ENCODE results near the gene ZNF511.
A peak's percentile ranks its signal among the peaks of the same experiment; 100 is the strongest.

Gene ZNF511

GRCh38 chr10:133293810-133294119, 14.9 kb upstream of the ZNF511 start:
- DNase-seq, result no peak

DNA sequence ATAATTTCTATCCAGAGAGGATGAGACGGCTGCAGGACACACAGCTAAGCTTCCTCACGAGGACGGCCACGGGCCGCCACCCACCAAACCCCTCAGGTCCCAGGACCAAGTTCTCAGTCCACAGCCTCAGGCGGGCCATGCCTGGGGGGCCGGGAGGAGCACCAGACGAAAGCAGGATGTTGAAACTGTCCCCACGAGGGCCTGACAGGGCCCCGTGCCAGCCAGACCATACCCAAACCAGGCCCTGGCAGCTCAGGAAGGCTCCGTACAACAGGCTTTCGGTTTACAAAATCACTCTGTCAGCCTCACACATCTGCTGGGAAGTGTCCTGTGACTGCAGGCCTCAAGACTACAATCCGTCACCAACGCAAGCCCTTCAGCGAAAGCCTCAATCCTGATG, 14.5 kb upstream of the ZNF511 start:
- DNase-seq, result no peak

- DNase-seq, result no peak
Measured at GRCh38 chr10:133295426-133296320, 13.0 kb upstream of the ZNF511 start.

DNA sequence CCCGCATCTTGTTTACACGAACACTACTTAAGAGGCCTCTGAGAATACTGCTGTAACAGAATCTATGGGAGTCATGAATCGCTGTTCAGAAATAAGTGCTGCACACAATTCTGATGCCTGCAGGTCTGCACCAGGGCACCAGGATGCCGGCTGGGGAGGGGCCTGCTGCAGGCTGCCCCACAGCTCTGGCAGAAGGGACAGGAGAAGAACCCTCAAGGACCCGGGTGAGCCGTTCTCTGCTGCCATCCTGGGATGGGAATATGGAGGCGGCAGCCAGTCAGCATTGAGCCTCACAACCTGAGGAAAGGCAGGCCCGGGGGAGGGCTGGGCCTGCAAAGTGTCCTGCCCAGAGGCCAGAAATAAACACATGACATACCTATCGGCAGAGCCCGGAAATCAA, 11.2 kb upstream of the ZNF511 start:
- DNase-seq, result no peak

- no peak for DNase-seq
Measured at GRCh38 chr10:133298466-133298865, 10.2 kb upstream of the ZNF511 start.

DNA sequence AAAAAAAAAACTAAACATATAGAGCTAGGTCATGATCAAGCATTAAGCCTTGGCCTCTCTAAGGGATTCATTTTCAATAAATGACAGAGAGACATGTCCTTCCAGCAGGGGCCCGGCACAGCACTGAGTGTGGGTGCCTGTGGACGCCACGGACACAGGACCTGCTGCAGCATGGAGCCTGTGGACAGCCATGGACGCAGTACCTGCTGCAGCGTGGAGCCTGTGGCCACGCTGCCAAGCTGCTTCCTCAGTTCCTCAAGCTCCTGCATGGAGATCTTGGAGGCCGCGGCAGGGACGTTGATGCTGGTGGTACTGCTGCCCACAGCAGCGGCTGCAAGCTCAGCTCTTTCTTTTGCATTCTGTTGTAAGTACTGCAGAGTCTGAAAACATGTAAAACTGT, 9.5 kb upstream of the ZNF511 start:
- DNase-seq, result no peak

- no peak for DNase-seq
Measured at GRCh38 chr10:133299738-133300137, 9.0 kb upstream of the ZNF511 start.

- DNase-seq, result no peak
Measured at GRCh38 chr10:133302230-133302629, 6.5 kb upstream of the ZNF511 start.

- no peak for DNase-seq
Measured at GRCh38 chr10:133303206-133303605, 5.5 kb upstream of the ZNF511 start.

- DNase-seq, result no peak
Measured at GRCh38 chr10:133306097-133306476, 2.6 kb upstream of the ZNF511 start.

- no peak for DNase-seq
Measured at GRCh38 chr10:133306941-133307379, 1.8 kb upstream of the ZNF511 start.

DNA sequence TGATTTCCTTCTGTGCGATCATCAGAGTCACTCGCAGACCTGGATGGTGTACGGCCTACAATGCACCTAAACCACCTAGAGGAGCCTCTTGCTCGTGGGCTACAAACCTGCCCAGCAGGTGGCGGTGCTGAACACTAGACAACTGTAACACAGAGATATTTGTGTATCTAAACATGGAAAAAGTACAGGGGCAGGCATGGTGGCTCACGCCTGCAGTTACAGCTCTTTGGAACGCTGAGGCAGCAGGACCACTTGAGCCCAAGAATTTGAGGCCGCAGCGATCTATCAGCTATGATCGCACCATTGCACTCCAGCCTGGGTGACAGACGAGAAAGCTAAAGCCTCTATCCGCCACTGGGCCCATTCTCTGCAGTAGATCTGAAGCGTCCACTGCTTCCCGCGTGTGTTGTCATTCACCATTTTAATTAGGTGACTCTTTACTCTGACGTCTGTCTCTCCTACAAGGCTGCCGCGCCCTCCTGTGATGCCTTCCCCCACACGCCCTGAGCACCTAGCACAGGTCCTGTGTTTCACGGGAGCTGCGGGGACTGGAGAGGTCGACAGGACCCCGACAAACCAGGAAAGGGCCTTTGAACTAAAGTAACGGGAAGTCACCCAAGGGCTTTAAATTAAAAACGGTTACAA, 816 bp upstream of the ZNF511 start:
- peak; percentile 92 for DNase-seq

DNA sequence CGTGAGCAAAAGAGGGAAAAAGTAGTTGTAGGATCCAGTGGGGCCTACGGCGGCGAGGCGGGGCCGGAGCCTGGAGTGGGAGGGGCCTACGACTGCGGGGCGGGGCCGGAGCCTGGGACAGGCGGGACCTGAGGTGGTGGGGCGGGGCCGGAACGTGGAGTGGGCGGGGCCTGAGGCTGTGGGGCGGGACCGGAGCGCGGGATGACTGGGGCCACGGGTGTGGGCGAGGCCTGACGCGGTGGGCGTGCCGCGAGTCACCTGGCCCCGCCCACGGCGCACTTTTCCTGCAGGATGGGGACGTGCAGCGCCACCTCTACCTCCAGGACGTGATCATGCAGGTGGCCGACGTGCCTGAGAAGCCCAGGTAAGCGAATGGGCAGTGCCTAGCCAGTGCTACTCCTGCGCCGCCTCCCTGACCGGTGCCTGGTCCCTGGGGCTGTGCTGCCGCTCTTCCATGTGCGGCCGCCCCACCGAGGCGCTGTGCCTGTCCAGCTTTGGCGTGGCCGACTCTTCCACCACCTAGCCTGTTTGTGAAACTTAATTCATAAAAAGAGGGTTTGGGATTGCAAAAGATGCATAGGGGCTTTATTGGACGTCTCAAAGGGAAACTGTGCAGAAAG, 496 bp downstream of the ZNF511 start:
- DNase-seq, result peak; percentile 93

DNA sequence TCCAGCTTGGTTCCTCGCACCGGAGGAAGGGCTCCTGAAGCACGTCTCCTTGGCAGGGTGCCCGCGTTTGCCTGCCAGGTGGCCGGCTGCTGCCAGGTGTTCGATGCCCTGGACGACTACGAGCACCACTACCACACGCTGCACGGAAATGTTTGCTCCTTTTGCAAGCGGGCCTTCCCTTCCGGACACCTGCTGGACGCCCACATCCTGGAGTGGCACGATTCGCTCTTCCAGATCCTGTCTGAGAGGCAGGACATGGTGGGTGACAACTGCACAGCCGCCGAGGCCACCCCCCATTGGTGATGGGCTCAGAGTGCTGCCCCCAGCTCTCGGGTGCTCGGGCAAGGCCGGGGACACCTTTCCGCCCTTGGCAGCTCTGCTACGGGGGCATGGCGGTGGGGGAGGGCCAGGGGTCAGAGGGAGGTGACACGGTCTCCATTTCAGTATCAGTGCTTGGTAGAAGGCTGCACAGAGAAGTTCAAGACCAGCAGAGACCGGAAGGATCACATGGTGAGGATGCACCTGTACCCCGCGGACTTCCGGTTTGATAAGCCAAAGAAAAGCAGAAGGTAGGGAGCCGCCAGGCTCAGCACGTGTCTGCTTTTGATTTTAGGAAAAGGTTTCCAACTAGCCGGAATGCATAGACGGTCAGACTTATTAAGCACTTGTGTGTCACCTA, 1.1 kb downstream of the ZNF511 start:
- DNase-seq, result no peak

DNA sequence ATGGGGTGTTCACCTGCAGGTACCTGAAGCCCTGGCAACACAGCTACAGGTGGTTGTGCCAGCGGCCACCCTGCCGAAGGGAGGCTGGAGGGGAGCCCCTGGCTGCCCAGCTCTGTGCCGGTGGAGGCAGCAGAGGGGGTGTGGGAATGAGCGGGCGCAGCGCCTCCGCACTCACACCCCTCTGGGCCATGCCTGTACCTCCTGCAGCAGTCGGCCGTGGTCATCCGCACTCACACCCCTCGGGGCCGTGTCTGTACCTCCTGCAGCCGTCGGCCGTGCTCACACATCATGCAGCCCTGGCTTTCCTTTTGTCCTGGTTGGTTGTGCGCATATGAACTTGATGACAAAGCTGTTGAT, 1.7 kb downstream of the ZNF511 start:
- DNase-seq, result no peak

- DNase-seq, result no peak
Measured at GRCh38 chr10:133310789-133311188, 2.1 kb downstream of the ZNF511 start.

DNA sequence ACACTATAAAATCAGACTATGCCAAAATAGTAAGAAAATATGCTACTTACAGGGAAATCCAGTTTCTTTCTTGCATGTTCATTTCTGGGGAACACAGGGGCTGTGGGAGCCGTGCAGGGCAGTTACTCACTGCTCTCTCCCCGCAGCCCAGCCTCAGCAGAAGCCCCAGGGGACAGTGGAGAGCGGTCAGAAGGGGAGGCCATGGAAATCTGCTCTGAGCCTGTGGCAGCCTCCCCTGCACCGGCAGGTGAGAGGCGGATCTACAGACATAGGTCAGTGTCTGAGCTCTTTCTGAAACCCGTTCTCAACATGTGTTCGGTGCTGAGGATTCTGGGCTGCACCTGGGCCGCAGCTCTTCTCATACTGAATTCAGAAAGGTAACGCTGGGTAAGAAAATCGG, 2.9 kb downstream of the ZNF511 start:
- no peak for DNase-seq

- no peak for DNase-seq
Measured at GRCh38 chr10:133312016-133312768, 3.5 kb downstream of the ZNF511 start.

DNA sequence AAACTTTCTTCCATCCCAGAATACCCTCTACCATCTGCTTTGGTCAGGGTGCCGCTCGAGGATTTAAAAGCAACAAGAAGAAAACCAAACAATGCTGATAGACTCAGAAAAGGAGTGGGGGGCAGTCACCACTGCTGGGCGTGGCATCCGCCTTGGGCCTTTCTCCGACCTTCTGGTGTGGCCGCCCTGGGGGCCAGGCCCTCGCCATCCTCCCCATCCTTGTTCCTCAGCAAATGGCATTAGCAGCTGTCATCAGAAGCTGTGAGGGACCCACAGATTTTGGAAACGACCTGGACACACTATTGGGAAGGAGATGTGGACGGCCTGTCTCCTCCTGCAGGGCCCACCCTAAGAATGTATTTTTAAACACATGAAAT, 4.0 kb downstream of the ZNF511 start:
- DNase-seq, result no peak

GRCh38 chr10:133313192-133313591, 4.5 kb downstream of the ZNF511 start:
- no peak for DNase-seq

DNA sequence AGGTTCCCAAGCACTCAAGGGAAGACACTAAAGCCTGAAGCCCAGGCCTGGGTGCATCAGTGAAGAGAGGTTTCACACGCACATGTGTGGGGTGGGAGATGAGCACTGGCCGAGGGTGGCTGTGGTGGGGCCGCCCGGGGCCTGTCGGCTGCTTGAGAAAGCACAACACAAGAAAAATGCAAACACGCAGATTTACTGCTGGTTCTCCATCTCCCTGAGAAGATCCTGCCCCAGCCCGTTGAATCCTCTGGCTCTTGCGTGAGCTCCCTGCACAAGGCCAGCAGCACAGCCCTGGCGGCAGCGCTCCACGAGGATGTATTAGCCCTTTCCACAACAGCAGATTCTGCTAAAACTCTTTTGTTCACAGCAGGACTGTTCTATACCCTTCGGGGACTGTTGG, 6.2 kb downstream of the ZNF511 start:
- no peak for DNase-seq

- DNase-seq, result no peak
Measured at GRCh38 chr10:133315847-133316246, 7.1 kb downstream of the ZNF511 start.

DNA sequence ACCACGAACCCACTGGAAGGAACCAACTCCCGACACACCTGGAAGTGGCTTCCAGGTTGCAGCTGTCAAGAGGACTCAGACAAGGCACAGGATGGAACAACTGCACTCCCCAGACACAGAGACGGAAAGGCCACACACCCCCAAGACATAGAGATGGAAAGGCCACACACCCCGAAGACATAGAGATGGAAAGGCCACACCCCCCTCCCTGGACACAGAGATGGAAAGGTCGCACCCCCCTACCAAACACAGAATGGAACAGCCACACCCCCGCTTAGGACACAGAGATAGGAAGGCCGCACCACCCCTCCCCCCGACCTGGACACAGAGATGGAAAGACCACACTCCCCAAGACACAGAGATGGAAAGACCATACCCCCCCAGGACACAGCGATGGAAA, 7.6 kb downstream of the ZNF511 start:
- no peak for DNase-seq

All from CD4-positive, alpha-beta T cell treated with Interleukin-17A for 4 hours (primary cell).